B cell (primary cell): ENCODE results near the gene PDZD2. TPM values are rescaled to one million over a fixed set of nuclear protein-coding genes. Genes with fewer than 3 reads are reported as not detected.
A peak's percentile ranks its signal among the peaks of the same experiment; 100 is the strongest.

Experiments
- ATAC-seq: fragments of 200-7000 bp; cut with Tn5 transposase; one replicate; pipeline ENCODE4 v1.10.0; 2021; ENCODE audit warnings: low read depth, mild to moderate bottlenecking, moderate number of reproducible peaks, moderate library complexity
- CTCF ChIA-PET: fragments of 350-600 bp; sonication (Branson Sonifier 250); formaldehyde crosslinking; loops from one replicate; lab custom pipeline; 2021; ENCODE audit warnings: antibody characterized with exemption, inconsistent platforms; lab: Charles Lee
- POLR2A ChIA-PET: fragments of 350-600 bp; sonication (Branson Sonifier 250); formaldehyde crosslinking; loops from one replicate; lab custom pipeline; 2021; ENCODE audit warnings: antibody characterized with exemption; lab: Charles Lee
- DNase-seq: peaks from one replicate; pipeline ENCODE4 v3.0.0; 2013
- H2AFZ ChIP-seq: 2 replicates; pipeline ENCODE4 v1.6.1; 2012; ENCODE audit warnings: mild to moderate bottlenecking, low read depth, low read length; ENCODE audit not compliant: insufficient read depth, poor library complexity, severe bottlenecking
- H3K27ac ChIP-seq, 2 donors: 1 replicate in 1 of 2; 2 replicates in 1 of 2; pipeline ENCODE4 v1.5.1; 2012 to 2013; ENCODE audit warnings: low read length in 2 of 2, mild to moderate bottlenecking in 2 of 2, moderate library complexity in 1 of 2
- H3K27me3 ChIP-seq, 4 experiments: fragments of 200-600 bp in 1 of 4; sonication (generic) in 1 of 4; replicated peaks in 1 of 4; 1 replicate in 2 of 4; 2 replicates in 2 of 4; pipeline versions ENCODE4 v1.6.1 to v1.7.0; 2013 to 2016; ENCODE audit warnings: low read length in 3 of 4, mild to moderate bottlenecking in 2 of 4, mixed read lengths in 1 of 4, moderate library complexity in 1 of 4; ENCODE audit not compliant: insufficient read depth in 4 of 4, control insufficient read depth in 3 of 4; ENCODE audit errors: control extremely low read depth in 1 of 4
- H3K36me3 ChIP-seq, 2 experiments: replicated peaks in 1 of 2; 1 replicate in 1 of 2; 2 replicates in 1 of 2; pipeline versions ENCODE4 v1.6.1 to v1.7.1; 2013; ENCODE audit warnings: low read length in 1 of 2; ENCODE audit not compliant: insufficient read depth in 2 of 2, control insufficient read depth in 1 of 2; ENCODE audit errors: control extremely low read depth in 1 of 2, extremely low read depth in 1 of 2
- H3K4me1 ChIP-seq, 2 donors: fragments of 200-600 bp in 1 of 2; sonication (generic) in 1 of 2; 1 replicate in 1 of 2; 2 replicates in 1 of 2; pipeline versions ENCODE4 v1.5.1 to v1.6.1; 2013 to 2017; ENCODE audit warnings: low read length in 2 of 2; ENCODE audit not compliant: control insufficient read depth in 2 of 2, insufficient read depth in 2 of 2
- H3K4me2 ChIP-seq: replicated peaks from 2 replicates; pipeline ENCODE3; 2012; ENCODE audit warnings: mild to moderate bottlenecking, low read depth, low read length; ENCODE audit not compliant: poor library complexity, severe bottlenecking
- H3K4me3 ChIP-seq, 5 experiments: fragments of 200-600 bp in 1 of 5; sonication (generic) in 1 of 5; 1 replicate in 3 of 5; 2 replicates in 2 of 5; pipeline versions ENCODE4 v1.5.1 to v1.7.0; 2011 to 2016; ENCODE audit warnings: low read length in 4 of 5, mild to moderate bottlenecking in 4 of 5, low read depth in 2 of 5, control low read depth in 1 of 5, moderate library complexity in 1 of 5; ENCODE audit not compliant: insufficient read depth in 1 of 5; ENCODE audit errors: control extremely low read depth in 1 of 5, extremely low read depth in 1 of 5
- H3K79me2 ChIP-seq: fragments of 200-600 bp; sonication (generic); one replicate; pipeline ENCODE4 v1.6.0; 2016; ENCODE audit warnings: low read length; ENCODE audit not compliant: control insufficient read depth, insufficient read depth
- H3K9ac ChIP-seq: fragments of 200-600 bp; sonication (generic); 2 replicates; pipeline ENCODE4 v1.6.1; 2017; ENCODE audit warnings: mild to moderate bottlenecking, low read length, moderate library complexity
- H3K9me3 ChIP-seq, 3 donors: one replicate each; pipeline versions ENCODE4 v1.6.1 to v1.7.1; 2013; ENCODE audit warnings: low read length in 2 of 3; ENCODE audit not compliant: control insufficient read depth in 2 of 3, insufficient read depth in 1 of 3; ENCODE audit errors: control extremely low read depth in 1 of 3
- H4K20me1 ChIP-seq: 2 replicates; pipeline ENCODE4 v1.6.0; 2012; ENCODE audit warnings: mild to moderate bottlenecking, low read length; ENCODE audit not compliant: insufficient read depth, control insufficient read depth, poor library complexity, severe bottlenecking
- H3K27ac Mint-ChIP-seq: one replicate; pipeline ENCODE4 v1.8.0; 2021; ENCODE audit warnings: mixed read lengths
- H3K27me3 Mint-ChIP-seq: one replicate; pipeline ENCODE4 v1.8.0; 2021; ENCODE audit warnings: mixed read lengths
- H3K4me1 Mint-ChIP-seq: one replicate; pipeline ENCODE4 v1.8.0; 2021; ENCODE audit warnings: mixed read lengths
- H3K4me3 Mint-ChIP-seq: one replicate; pipeline ENCODE4 v1.8.0; 2021; ENCODE audit warnings: mixed read lengths
- H3K9me3 Mint-ChIP-seq: one replicate; pipeline ENCODE4 v1.8.0; 2022; ENCODE audit warnings: mixed read lengths; ENCODE audit not compliant: insufficient read depth
- EZH2 ChIP-seq: IDR thresholded peaks from 2 replicates; pipeline ENCODE4 v1.6.1; 2012; ENCODE audit warnings: borderline replicate concordance, low read depth, mild to moderate bottlenecking, moderate library complexity, low read length; ENCODE audit not compliant: insufficient read depth, poor library complexity, severe bottlenecking
- WGBS: methylation state at CpG from one replicate; pipeline ENCODE4 v1.1.5; 2013; ENCODE audit warnings: missing lambda C conversion rate; ENCODE audit not compliant: insufficient coverage; 5-methylcytosine and 5-hydroxymethylcytosine counted together
- intact Hi-C: fragments of 100-400 bp; cut with micrococcal nuclease; formaldehyde crosslinking; loops from one replicate; pipeline ENCODE4 v1.10.0; 2022
- polyA plus RNA-seq: library from polyadenylated mRNA; depleted of rRNA; stranded (reverse); fragments of >200 nt; gene quantifications from 2 replicates; pipeline ENCODE4 v1.2.3, GENCODE V29; 2012
- total RNA-seq, 2 donors: library from RNA; stranded (reverse); fragments of 120-200 nt in 1 of 2; gene quantifications; 1 replicate in 1 of 2; 2 replicates in 1 of 2; pipeline versions ENCODE4 v1.2.3 to v1.2.4, GENCODE V29; 2013 to 2022
- TF ChIP-seq, protein P1 (sequence below): fragments of 200-600 bp; IDR thresholded peaks from one replicate; pipeline ENCODE4 v1.8.0; 2022; ENCODE audit warnings: antibody characterized with exemption, mild to moderate bottlenecking

Gene PDZD2
- total and polyA plus RNA-seq, 2 donors (not counting 1 experiment from before 2014, with no cell fraction given) = not detected

- Mint-ChIP-seq H3K4me3 (no peak overlapping the region), H3K9me3 (no peaks in the 10 kb centered on the region), H3K4me1 (peaks cover 38% of the 10 kb centered on the region), H3K27ac (peak overlapping the region; percentile 0), H3K27me3 (no peaks in the 10 kb centered on the region)
- Histone ChIP-seq H3K4me2 (no peak overlapping the region), H4K20me1 (peaks cover 75% of the 10 kb centered on the region), H3K27ac (no peak overlapping the region), H3K4me3 (no peak overlapping the region), H3K9me3 (no peaks in the 10 kb centered on the region), H2AFZ (no peak overlapping the region), H3K79me2 (peaks cover 89% of the 10 kb centered on the region), H3K9ac (no peak overlapping the region), H3K36me3 (peaks cover 3 to 5% of the 10 kb centered on the region in 2 experiments), H3K27me3 (no peaks in the 10 kb centered on the region), H3K4me1 (peaks cover 0 to 2% of the 10 kb centered on the region in 2 donors)
- ATAC-seq = no peak
- no CpG with 5 or more reads among the region's 3 CpGs for WGBS
- intact Hi-C loops = no loop called here
- no peak for DNase-seq
- no peak for TF ChIP-seq EZH2
- TF ChIP-seq, protein P1, sequence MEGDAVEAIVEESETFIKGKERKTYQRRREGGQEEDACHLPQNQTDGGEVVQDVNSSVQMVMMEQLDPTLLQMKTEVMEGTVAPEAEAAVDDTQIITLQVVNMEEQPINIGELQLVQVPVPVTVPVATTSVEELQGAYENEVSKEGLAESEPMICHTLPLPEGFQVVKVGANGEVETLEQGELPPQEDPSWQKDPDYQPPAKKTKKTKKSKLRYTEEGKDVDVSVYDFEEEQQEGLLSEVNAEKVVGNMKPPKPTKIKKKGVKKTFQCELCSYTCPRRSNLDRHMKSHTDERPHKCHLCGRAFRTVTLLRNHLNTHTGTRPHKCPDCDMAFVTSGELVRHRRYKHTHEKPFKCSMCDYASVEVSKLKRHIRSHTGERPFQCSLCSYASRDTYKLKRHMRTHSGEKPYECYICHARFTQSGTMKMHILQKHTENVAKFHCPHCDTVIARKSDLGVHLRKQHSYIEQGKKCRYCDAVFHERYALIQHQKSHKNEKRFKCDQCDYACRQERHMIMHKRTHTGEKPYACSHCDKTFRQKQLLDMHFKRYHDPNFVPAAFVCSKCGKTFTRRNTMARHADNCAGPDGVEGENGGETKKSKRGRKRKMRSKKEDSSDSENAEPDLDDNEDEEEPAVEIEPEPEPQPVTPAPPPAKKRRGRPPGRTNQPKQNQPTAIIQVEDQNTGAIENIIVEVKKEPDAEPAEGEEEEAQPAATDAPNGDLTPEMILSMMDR = no peak
- CTCF ChIA-PET = no interaction called here
- POLR2A ChIA-PET = no interaction called here
Measured at GRCh38 chr5:32147236-32147635, 508.3 kb downstream of the PDZD2 start.

DNA sequence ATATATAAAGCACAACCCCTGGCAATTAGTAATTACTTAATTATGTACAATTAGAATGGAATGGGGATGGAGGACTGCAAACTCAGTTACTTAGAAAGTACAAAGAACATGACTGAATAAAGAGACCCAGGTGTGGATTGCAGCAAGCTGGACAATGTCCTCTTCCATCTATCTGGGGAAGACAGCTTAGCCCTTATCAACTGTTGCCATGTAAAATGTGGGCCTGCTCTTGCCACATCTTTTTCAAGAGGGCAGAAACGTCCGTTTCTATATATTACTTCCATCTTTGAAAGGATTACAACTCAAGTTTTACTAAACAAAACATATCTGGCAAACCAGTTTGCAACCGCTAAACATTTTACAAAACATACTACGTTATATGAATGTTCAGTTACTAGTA is 509.0 kb downstream of the PDZD2 start:
- H3K4me1 Mint-ChIP-seq = peaks cover 38% of the 10 kb centered on the region
- Histone ChIP-seq H3K27me3 (no peaks in the 10 kb centered on the region), H4K20me1 (peaks cover 81% of the 10 kb centered on the region), H2AFZ (no peak overlapping the region), H3K36me3 (peaks cover 3 to 5% of the 10 kb centered on the region in 2 experiments), H3K79me2 (peaks cover 96% of the 10 kb centered on the region), H3K27ac (no peak overlapping the region), H3K9ac (no peak overlapping the region), H3K9me3 (no peaks in the 10 kb centered on the region), H3K4me3 (no peak overlapping the region), H3K4me1 (peaks cover 0 to 2% of the 10 kb centered on the region in 2 donors), H3K4me2 (no peak overlapping the region)
- no peak for DNase-seq
- no CpG with 5 or more reads among the region's 4 CpGs for WGBS
- no peak overlapping the region for H3K27ac Mint-ChIP-seq
- H3K27me3 Mint-ChIP-seq = no peaks in the 10 kb centered on the region
- CTCF ChIA-PET = no interaction called here
- POLR2A ChIA-PET = no interaction called here
- no peak for TF ChIP-seq EZH2
- TF ChIP-seq, protein P1 = no peak
- no peak for ATAC-seq
- no peak overlapping the region for H3K4me3 Mint-ChIP-seq
- H3K9me3 Mint-ChIP-seq = no peaks in the 10 kb centered on the region
- intact Hi-C loops = no loop called here
